CD14-positive monocyte (primary cell): ENCODE results near the gene ABHD12. TPM values are rescaled to one million over a fixed set of nuclear protein-coding genes. Genes with fewer than 3 reads are reported as not detected.

Experiments
- DNase-seq, 3 donors: peaks; one replicate each; pipeline ENCODE4 v3.0.0-alpha.2; 2011 to 2022
- H2AFZ ChIP-seq: 2 replicates; pipeline ENCODE4 v1.6.0; 2012; ENCODE audit warnings: mild to moderate bottlenecking, low read depth, low read length, inconsistent platforms; ENCODE audit not compliant: insufficient read depth, poor library complexity, severe bottlenecking
- H3K27ac ChIP-seq, 2 donors: 1 replicate in 1 of 2; 2 replicates in 1 of 2; pipeline ENCODE4 v1.5.1; 2012 to 2013; ENCODE audit warnings: low read length in 2 of 2, control low read depth in 1 of 2, inconsistent platforms in 1 of 2, low read depth in 1 of 2, mild to moderate bottlenecking in 1 of 2
- H3K27me3 ChIP-seq, 2 donors: one replicate each; pipeline versions ENCODE4 v1.6.0 to v1.6.1; 2011 to 2013; ENCODE audit warnings: low read length in 2 of 2; ENCODE audit not compliant: control insufficient read depth in 2 of 2, insufficient read depth in 2 of 2
- H3K36me3 ChIP-seq, 2 donors: replicated peaks in 1 of 2; 1 replicate in 1 of 2; 2 replicates in 1 of 2; pipeline versions ENCODE4 v1.5.1 to v1.6.1; 2012 to 2013; ENCODE audit warnings: low read length in 2 of 2, control low read depth in 1 of 2, inconsistent platforms in 1 of 2, mild to moderate bottlenecking in 1 of 2; ENCODE audit not compliant: insufficient read depth in 2 of 2, control insufficient read depth in 1 of 2
- H3K4me1 ChIP-seq, 2 donors: 1 replicate in 1 of 2; 2 replicates in 1 of 2; pipeline versions ENCODE4 v1.5.1 to v1.6.1; 2012 to 2013; ENCODE audit warnings: low read length in 2 of 2, control low read depth in 1 of 2, inconsistent platforms in 1 of 2, mild to moderate bottlenecking in 1 of 2, moderate library complexity in 1 of 2; ENCODE audit not compliant: insufficient read depth in 2 of 2, control insufficient read depth in 1 of 2
- H3K4me2 ChIP-seq: replicated peaks from 2 replicates; pipeline ENCODE3; 2012; ENCODE audit warnings: low read length, moderate library complexity, mild to moderate bottlenecking; ENCODE audit not compliant: poor library complexity, severe bottlenecking; ENCODE audit errors: extremely low read depth
- H3K4me3 ChIP-seq, 3 experiments: fragments of 200-600 bp in 1 of 3; sonication (generic) in 1 of 3; replicated peaks in 1 of 3; 1 replicate in 2 of 3; 2 replicates in 1 of 3; pipeline ENCODE4 v1.5.1; 2011 to 2013; ENCODE audit warnings: low read length in 3 of 3, mild to moderate bottlenecking in 3 of 3, control low read depth in 2 of 3, low read depth in 2 of 3, inconsistent platforms in 1 of 3, moderate library complexity in 1 of 3
- H3K79me2 ChIP-seq: 2 replicates; pipeline ENCODE4 v1.6.0; 2012; ENCODE audit warnings: mild to moderate bottlenecking, control low read depth, inconsistent platforms, low read length, moderate library complexity; ENCODE audit not compliant: insufficient read depth
- H3K9ac ChIP-seq: 2 replicates; pipeline ENCODE4 v1.6.0; 2017; ENCODE audit warnings: low read length, mild to moderate bottlenecking; ENCODE audit not compliant: insufficient read depth, poor library complexity, severe bottlenecking
- H3K9me3 ChIP-seq, 2 donors: replicated peaks in 1 of 2; 1 replicate in 1 of 2; 2 replicates in 1 of 2; pipeline versions ENCODE4 v1.5.1 to v1.6.1; 2012 to 2013; ENCODE audit warnings: low read length in 2 of 2, control low read depth in 1 of 2; ENCODE audit not compliant: control insufficient read depth in 1 of 2, insufficient read depth in 1 of 2
- H4K20me1 ChIP-seq: 2 replicates; pipeline ENCODE4 v1.6.0; 2012; ENCODE audit warnings: mild to moderate bottlenecking, low read length, control low read depth, moderate library complexity; ENCODE audit not compliant: insufficient read depth
- H3K27ac Mint-ChIP-seq, 7 donors: one replicate each; pipeline ENCODE4 v1.8.0; 2020; ENCODE audit warnings: mild to moderate bottlenecking in 7 of 7, mixed read lengths in 7 of 7, moderate library complexity in 6 of 7, inconsistent platforms in 2 of 7
- H3K27me3 Mint-ChIP-seq, 3 donors: one replicate each; pipeline ENCODE4 v1.8.0; 2021 to 2022; ENCODE audit warnings: low read depth in 3 of 3, mild to moderate bottlenecking in 3 of 3, mixed read lengths in 3 of 3, moderate library complexity in 3 of 3, inconsistent platforms in 1 of 3
- H3K36me3 Mint-ChIP-seq, 2 donors: one replicate each; pipeline ENCODE4 v1.8.0; 2020; ENCODE audit warnings: mixed read lengths in 2 of 2, inconsistent platforms in 1 of 2, mild to moderate bottlenecking in 1 of 2
- H3K4me1 Mint-ChIP-seq: one replicate; pipeline ENCODE4 v1.8.0; 2020; ENCODE audit warnings: mild to moderate bottlenecking, mixed read lengths
- H3K4me3 Mint-ChIP-seq, 2 donors: one replicate each; pipeline ENCODE4 v1.8.0; 2020; ENCODE audit warnings: mild to moderate bottlenecking in 2 of 2, mixed read lengths in 2 of 2, moderate library complexity in 1 of 2
- H3K9me3 Mint-ChIP-seq, 7 donors: one replicate each; pipeline ENCODE4 v1.8.0; 2020 to 2022; ENCODE audit warnings: mixed read lengths in 7 of 7, mild to moderate bottlenecking in 6 of 7, moderate library complexity in 6 of 7, inconsistent platforms in 2 of 7
- CTCF ChIP-seq: fragments of 200-600 bp; IDR thresholded peaks from one replicate; pipeline ENCODE4 v1.8.0; 2022; ENCODE audit warnings: antibody characterized with exemption, mild to moderate bottlenecking
- WGBS: methylation state at CpG from one replicate; pipeline ENCODE4 v1.1.5; 2013; ENCODE audit warnings: missing lambda C conversion rate; ENCODE audit not compliant: insufficient coverage; 5-methylcytosine and 5-hydroxymethylcytosine counted together
- intact Hi-C, 2 donors: fragments of 100-400 bp; cut with micrococcal nuclease; formaldehyde crosslinking; loops; one replicate each; pipeline versions ENCODE4 v1.15.0 to v1.15.1; 2023
- polyA plus RNA-seq, 3 donors: library from polyadenylated mRNA; depleted of rRNA in 1 of 3; unstranded in 2 of 3; stranded (reverse) in 1 of 3; fragments of 300-500 nt in 2 of 3; fragments of >200 nt in 1 of 3; fragmentation: Illumina TruSeq in 2 of 3; gene quantifications; 1 replicate in 2 of 3; 2 replicates in 1 of 3; pipeline ENCODE4 v1.2.3, GENCODE V29; 2012 to 2021

The ABHD12 gene
- polyA plus RNA-seq, 3 donors, result 20.3 to 34.5 (median 32.1) TPM

GRCh38 chr20:25283221-25283951 lies 107.2 kb downstream of the ABHD12 start:
- H4K20me1 ChIP-seq, result no peaks in the 10 kb centered on the region
- Mint-ChIP-seq H3K27ac (peak overlapping the region in 1 of 7 donors; percentile 21), H3K4me1 (no peaks in the 10 kb centered on the region), H3K27me3 (no peaks in the 10 kb centered on the region), H3K36me3 (peaks cover 74 to 93% of the 10 kb centered on the region in 2 donors), H3K4me3 (no peak overlapping the region), H3K9me3 (peaks cover 0 to 2% (median 0%) of the 10 kb centered on the region in 7 donors)
- WGBS, result 98% methylated on average over 21 of the region's 24 CpGs
- no peak for DNase-seq
- no peak overlapping the region for H3K4me2 ChIP-seq
- no peak for TF ChIP-seq CTCF
- no peaks in the 10 kb centered on the region for H3K27me3 ChIP-seq
- no peaks in the 10 kb centered on the region for H3K4me1 ChIP-seq
- no peak overlapping the region for H3K9ac ChIP-seq
- no peak overlapping the region for H3K27ac ChIP-seq
- H3K36me3 ChIP-seq, result peaks cover 99 to 100% of the 10 kb centered on the region in 2 donors
- no peaks in the 10 kb centered on the region for H3K79me2 ChIP-seq
- no peak overlapping the region for H2AFZ ChIP-seq
- no peaks in the 10 kb centered on the region for H3K9me3 ChIP-seq
- intact Hi-C loops, result no loop called here
- H3K4me3 ChIP-seq, result no peak overlapping the region

- peaks cover 0 to 2% (median 0%) of the 10 kb centered on the region in 7 donors for H3K9me3 Mint-ChIP-seq
Measured at GRCh38 chr20:25282796-25283195, 107.8 kb downstream of the ABHD12 start.

More at GRCh38 chr20:25282796-25283195, 107.8 kb downstream of the ABHD12 start:
- no peak overlapping the region for H3K9ac ChIP-seq
- peaks cover 72 to 94% of the 10 kb centered on the region in 2 donors for H3K36me3 Mint-ChIP-seq
- peak overlapping the region in 2 of 7 donors; percentile 5 to 38 for H3K27ac Mint-ChIP-seq
- H3K4me2 ChIP-seq, result no peak overlapping the region
- no peak overlapping the region for H3K4me3 Mint-ChIP-seq
- no peak for DNase-seq
- no peaks in the 10 kb centered on the region for H3K27me3 ChIP-seq
- no peak for TF ChIP-seq CTCF
- no peaks in the 10 kb centered on the region for H3K4me1 Mint-ChIP-seq
- intact Hi-C loops, result no loop called here
- no peaks in the 10 kb centered on the region for H3K4me1 ChIP-seq
- peaks cover 99 to 100% of the 10 kb centered on the region in 2 donors for H3K36me3 ChIP-seq
- no peaks in the 10 kb centered on the region for H3K9me3 ChIP-seq
- no peak overlapping the region for H3K27ac ChIP-seq
- no peaks in the 10 kb centered on the region for H4K20me1 ChIP-seq
- 92% methylated on average over 10 of the region's 11 CpGs for WGBS
- no peak overlapping the region for H3K4me3 ChIP-seq
- H3K27me3 Mint-ChIP-seq, result no peaks in the 10 kb centered on the region
- H3K79me2 ChIP-seq, result no peaks in the 10 kb centered on the region
- no peak overlapping the region for H2AFZ ChIP-seq
